Adipose tissue (tissue), 3 donors: Measurements from ENCODE around the gene CFAP43. TPM values are rescaled to one million over a fixed set of nuclear protein-coding genes. Genes with fewer than 3 reads are reported as not detected.

Source experiments
- H3K27ac ChIP-seq: one replicate; pipeline ENCODE4 v1.5.1; 2013; ENCODE audit warnings: low read depth, low read length
- WGBS, 3 donors: extraction: QIAGEN DNeasy Blood & Tissue Kit; methylation state at CpG; one replicate each; pipeline ENCODE4 v1.1.7; 2013; 5-methylcytosine and 5-hydroxymethylcytosine counted together
- polyA plus RNA-seq, 3 donors: library from polyadenylated mRNA; stranded (reverse); fragments of 200-250 nt; gene quantifications; one replicate each; pipeline ENCODE4 v1.2.3, GENCODE V29; 2013
- donor health status: healthy with polysubstance abuse.
- donor health status: Bipolar disorder and iron deficiency.
- donor health status: healthy.

Gene CFAP43, protein sequence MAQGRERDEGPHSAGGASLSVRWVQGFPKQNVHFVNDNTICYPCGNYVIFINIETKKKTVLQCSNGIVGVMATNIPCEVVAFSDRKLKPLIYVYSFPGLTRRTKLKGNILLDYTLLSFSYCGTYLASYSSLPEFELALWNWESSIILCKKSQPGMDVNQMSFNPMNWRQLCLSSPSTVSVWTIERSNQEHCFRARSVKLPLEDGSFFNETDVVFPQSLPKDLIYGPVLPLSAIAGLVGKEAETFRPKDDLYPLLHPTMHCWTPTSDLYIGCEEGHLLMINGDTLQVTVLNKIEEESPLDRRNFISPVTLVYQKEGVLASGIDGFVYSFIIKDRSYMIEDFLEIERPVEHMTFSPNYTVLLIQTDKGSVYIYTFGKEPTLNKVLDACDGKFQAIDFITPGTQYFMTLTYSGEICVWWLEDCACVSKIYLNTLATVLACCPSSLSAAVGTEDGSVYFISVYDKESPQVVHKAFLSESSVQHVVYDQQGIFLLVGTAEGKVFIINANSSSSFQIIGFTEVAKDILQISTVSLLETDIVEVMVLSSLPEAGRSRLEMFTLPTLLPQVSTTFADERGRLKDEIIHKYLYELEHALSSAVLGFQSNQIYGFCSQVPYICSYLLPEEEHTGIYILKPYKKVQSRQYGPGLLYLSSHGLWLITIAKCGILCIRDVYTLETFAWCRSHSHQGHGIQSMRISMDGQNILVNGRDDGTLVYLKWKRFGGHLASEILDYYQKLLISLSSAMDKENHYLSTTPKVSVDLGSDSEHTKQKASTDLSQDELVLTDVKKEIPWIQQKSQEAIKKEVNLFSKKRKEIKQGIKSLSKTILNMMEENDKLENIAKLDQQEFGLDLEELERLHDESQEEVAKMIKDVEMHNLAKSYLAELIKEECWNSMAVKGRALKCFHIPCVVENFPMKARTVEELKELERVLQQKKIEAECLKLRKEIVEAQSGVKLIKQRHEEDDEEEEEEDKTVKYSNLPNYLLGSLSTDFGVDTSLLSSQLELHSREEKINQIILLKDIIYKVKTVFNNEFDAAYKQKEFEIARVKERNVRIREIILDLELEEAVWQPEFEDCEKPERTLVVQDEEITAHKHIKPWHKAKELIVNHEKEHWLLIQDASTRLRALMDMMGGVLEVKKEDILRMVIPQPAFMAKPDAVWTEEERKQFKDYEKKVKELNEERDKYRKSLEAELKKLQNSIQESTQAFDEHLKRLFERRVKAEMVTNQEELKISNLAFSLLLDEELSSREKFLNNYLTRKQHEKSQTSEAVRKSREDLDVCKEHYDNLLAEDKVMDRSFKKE (N-terminal part only)
- polyA plus RNA-seq = under 1 TPM in 2 of 3 donors, not detected in 1; 0.07 to 0.81 TPM

DNA sequence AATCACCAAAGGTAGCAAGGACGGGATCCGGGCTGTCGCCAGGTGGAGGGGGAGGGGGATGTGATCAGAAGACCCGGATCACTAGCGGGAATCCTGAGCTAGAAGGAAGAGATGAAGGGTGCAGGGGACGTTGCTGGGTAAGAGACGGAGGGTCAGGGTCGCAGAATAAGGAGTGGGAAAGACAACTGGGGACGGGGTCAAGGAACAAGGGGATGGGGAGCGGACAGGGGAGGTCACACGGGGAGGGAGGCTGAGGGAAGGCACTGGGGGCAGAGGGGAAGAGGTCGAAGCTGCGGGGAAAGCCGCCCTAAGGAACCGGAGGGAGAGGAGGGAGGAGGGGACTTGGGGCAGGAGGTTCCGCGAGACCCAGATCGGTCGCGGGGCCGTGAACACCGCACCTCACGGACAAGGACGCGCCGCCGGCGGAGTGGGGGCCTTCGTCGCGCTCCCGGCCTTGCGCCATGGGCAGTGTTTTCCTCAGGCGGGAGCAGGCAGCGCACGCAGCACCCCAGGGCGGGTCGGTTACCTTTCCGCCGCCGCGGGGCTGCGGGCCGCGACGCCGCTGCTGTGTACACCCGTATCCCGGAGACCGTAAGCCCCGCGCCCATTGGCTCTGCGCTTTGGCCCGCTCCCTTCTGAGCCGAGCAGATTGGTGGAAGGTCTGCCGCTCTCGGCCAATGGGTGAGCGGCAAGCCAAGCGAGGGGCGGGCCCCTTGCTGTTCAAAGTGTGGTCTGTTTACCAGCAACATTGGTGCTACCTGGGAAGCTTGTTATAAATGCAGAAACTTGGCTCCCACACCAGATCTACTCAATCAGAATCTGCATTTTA lies at the start of gene CFAP43:
Gene CFAP43, minus strand, starts transcription at position 581 of the 829 bp plus-strand sequence. Its CDS starts 118 bp downstream, at position 463.
- 0 to 1% (median 1%) methylated on average over 58 to 60 of the region's 60 CpGs for WGBS, 3 donors
- no peak within 1 kb of the TSS for H3K27ac ChIP-seq

DNA sequence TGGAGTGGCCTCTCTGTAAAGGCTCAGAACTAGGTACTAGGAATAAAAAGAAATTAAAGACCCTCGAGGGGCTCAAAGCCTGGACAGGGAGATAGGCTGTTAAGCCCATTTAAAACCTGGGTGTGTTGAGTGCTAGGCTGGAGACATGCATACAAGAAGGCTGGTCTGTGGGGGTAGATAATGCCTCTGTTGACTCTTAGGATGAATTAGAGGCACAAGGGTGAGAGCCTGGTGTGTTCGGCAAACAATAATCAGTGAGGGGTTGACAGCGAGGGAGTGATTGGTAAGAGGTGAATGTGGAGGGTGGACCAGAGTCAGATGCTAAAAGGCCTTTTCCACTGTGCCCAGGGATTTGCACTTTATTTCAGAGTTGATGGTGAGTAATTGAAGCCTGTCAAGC lies 49.5 kb upstream of the CFAP43 start:
- WGBS, 3 donors = 79 to 83% (median 82%) methylated on average over 3 of the region's 3 CpGs
- H3K27ac ChIP-seq = no peak overlapping the region

DNA sequence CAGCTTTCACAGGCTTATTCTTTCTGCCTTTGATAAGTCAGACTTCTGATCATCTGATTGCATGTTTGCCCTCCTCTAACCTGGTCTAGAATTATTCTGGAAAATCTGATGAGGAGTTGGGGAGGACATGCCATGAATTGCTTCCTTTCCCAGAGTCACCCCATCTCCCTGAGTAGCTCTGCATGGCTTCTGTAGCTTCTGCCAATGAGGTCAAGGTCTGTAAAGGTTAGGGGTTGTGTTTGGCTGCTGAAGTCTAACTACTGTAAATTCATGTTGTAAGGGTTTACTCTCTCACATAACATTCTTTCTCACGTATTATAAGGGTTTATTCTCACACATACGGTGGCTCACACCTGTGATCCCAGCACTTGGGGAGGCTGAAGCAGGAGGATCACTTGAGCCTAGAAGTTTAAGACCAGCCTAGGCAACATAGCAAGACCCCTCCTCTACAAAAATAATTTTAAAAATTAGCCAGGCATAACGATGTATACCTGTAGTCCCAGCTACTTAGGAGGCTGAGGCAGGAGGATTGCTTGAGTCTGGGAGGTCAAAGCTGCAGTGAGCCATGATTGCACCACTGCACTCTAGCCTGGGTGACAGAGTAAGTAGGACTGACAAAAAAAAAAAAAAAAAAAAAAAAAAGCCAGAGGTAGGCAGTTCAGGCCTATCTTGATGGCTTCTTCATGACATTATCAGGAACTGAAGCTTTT lies 47.5 kb upstream of the CFAP43 start:
- 94 to 100% (median 98%) methylated on average over 3 of the region's 3 CpGs for WGBS, 3 donors
- H3K27ac ChIP-seq = no peak overlapping the region

- WGBS, 3 donors = 55 to 71% (median 70%) methylated on average over 2 of the region's 2 CpGs
These were observed 45.6 kb upstream of the CFAP43 start for GRCh38 chr10:104277785-104278184.

GRCh38 chr10:104276192-104276591 lies 44.0 kb upstream of the CFAP43 start:
- no peak overlapping the region for H3K27ac ChIP-seq
- 36 to 69% (median 62%) methylated on average over 1 of the region's 1 CpG for WGBS, 3 donors

More at GRCh38 chr10:104277785-104278184, 45.6 kb upstream of the CFAP43 start:
- H3K27ac ChIP-seq = no peak overlapping the region

DNA sequence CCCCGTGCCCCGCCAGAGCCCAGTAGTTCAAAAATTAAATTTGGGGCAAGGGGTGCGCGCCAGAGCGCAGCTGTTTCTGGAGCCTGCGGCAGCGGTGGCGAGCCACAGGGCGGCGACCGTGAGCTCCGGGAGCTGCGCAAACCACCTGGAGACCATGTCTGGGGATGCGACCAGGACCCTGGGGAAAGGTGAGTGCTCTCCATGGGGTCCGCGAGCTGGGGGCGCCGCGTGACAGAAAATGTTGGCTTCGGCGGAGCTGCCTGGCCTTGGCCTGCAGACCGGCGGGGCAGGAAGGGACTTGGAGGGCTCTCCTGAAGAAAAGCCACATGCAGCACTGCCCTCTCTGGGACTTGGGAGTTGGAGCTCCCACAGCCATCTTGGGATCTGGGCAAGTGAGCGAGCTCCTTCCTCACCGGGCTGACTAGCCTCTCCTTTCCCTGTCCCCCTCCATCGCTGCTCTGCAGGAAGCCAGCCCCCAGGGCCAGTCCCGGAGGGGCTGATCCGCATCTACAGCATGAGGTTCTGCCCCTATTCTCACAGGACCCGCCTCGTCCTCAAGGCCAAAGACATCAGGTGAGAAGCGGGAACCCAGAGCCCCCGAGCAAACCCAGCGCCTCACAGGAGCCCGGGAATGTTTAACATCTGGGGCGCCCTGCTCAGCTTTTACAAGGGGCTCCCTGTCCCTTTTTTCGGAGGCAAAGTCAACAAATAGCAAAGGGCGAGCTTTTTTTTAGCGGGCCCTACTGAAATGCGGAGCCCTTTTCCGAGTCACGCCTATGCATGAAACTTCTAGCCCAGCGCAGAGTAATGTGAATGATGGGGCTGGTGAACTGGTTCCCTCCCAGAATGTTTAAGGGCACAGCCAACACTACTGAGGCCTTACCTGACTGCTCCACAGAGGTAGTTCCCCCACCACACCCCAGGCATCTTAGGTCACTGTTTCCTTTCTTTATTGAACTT lies 42.9 kb upstream of the CFAP43 start:
- 7 to 23% (median 23%) methylated on average over 40 to 42 of the region's 42 CpGs for WGBS, 3 donors
- no peak overlapping the region for H3K27ac ChIP-seq

DNA sequence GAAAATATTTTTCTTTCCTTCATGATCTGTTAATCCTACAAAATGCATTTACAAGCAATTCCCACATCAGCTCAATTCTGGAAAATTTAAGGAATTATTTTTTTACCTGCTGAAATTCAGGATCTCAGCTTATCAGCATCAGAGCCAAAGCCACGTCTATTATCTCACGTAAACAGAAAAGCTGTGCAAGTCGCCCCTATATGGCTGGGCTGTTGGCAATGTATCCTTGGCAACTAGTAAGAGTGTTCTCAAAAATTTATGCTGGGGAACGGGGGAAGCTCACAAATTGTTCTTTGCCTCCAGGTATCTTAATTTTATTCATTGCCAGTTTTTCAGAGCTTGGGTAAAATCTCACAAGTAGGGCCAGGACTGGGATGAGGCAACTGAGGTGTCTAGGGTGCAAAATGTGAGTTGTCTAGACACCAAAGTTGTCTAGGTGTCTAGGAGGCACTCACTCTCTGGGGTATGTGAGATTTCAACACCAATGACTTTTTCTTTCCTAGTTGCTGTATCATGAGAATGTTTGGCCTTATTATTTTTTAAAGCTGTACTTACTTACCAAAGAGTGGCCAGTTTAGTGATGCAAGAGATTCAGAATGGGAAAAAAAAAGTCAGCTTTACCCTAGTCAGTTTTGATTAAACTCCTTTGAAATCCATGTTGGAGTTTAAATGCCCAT lies 41.9 kb upstream of the CFAP43 start:
- no peak overlapping the region for H3K27ac ChIP-seq
- WGBS, 3 donors = 55 to 93% (median 85%) methylated on average over 4 of the region's 4 CpGs

GRCh38 chr10:104273286-104273685 lies 41.1 kb upstream of the CFAP43 start:
- H3K27ac ChIP-seq = no peak overlapping the region
- 76 to 86% (median 82%) methylated on average over 1 of the region's 1 CpG for WGBS, 3 donors

DNA sequence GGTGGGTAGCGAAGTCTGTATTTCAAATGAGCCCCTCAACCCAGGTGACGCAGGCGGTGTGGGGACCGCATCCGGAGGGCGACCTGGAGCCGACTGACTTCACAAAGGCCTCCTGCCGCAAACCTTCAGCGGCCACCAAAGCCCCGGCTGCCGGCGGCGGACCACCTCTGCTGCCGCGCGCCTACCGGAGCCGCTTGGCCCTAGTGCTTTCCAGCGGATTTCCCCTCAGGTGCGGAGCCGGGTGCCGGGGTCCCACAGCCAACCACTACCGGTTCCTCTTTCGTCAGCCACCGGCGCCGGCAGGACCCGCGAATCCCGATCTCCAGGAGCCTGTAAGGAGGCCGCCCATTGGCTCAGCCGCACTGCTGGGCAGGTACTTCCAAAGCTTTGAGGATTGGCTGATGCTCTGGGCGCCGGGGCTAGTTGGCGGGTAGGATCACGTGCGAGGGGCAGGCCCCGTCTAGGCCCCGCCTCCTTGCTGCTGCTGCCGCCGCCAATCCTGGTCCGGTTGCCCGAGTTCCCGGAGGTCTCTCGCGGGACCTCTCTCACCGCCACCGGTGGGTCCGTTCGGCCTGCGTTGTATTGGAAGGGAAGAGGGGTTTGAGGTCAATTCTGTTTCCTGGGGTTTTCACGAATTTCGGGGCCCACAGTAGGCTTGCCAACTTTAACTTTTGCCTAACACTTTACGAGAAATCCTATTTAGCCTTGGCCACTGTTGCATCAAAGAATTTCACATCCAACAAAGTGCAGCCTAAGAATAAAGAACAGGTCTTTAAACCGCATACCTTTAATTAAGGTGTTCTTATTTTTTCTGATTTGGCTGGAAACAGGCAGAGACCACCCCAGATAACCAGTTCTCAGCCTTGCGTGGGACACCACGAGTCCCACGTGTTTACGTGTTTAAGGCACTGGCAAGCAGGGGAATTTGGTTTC lies 36.8 kb upstream of the CFAP43 start, which contains the start of gene GSTO2:
Gene GSTO2, plus strand, starts transcription at position 472 of the 933 bp plus-strand sequence. CDS start 5,732 bp downstream, outside the sequence.
- H3K27ac ChIP-seq = peak within 1 kb of the TSS; percentile 81
- 2 to 3% (median 2%) methylated on average over 59 of the region's 59 CpGs for WGBS, 3 donors

- H3K27ac ChIP-seq = peak overlapping the region; percentile 81
- WGBS, 3 donors = 8 to 10% (median 9%) methylated on average over 10 of the region's 10 CpGs
These were observed 36.2 kb upstream of the CFAP43 start for GRCh38 chr10:104268405-104268712.

- H3K27ac ChIP-seq = no peak overlapping the region
- WGBS, 3 donors = 92 to 95% (median 93%) methylated on average over 14 of the region's 14 CpGs
These were observed 35.7 kb upstream of the CFAP43 start for GRCh38 chr10:104267721-104268404.

DNA sequence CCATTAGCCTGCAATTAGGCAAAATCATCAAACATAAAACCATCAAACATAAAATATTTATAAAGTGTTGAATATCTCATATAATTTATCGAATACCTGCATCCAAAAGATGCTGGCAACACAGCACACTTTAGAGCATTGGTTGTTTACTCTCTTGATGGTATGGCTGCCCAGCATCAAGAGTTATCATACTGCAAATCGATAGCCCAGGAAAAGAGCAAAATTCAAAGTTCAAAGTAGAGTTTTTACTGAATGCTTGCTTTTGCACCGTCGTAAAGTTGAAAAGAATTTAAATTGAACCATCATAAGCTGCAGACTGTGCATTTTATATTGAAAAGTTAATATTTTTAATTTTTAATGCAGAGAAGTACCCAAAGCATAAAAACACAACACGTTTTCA lies 32.6 kb upstream of the CFAP43 start:
- no peak overlapping the region for H3K27ac ChIP-seq
- 86 to 94% (median 93%) methylated on average over 5 of the region's 5 CpGs for WGBS, 3 donors

DNA sequence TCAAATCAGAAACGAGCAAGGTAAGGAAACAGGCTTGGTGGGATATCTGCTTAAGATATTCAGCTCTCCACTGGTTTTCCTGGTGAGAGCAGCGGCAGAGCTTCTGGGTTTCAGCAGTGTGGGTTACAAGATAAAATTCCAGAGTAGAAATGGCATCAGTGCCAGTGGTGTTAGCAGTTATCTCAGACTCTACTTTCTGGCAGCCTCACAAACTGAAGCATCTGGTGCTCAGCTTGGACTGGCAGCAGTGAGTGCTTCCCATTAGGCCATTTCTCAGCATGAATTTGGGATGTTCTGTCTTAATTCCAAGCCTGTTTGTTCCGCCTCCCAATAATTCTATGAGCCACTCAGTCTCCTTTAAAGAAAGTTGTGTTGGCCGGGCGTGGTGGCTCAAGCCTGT lies 29.9 kb upstream of the CFAP43 start:
- WGBS, 3 donors = 87 to 89% (median 88%) methylated on average over 5 of the region's 5 CpGs
- H3K27ac ChIP-seq = no peak overlapping the region

GRCh38 chr10:104260775-104261115 lies 28.6 kb upstream of the CFAP43 start:
- no peak overlapping the region for H3K27ac ChIP-seq
- WGBS, 3 donors = 17 to 55% (median 37%) methylated on average over 3 of the region's 3 CpGs
